HG02798 (cell line): Measurements from ENCODE around the gene FBN1.

Experiments
- ATAC-seq: cut with Tn5 transposase; IDR thresholded peaks from one replicate; pipeline ENCODE4 v1.9.1; 2021; ENCODE audit warnings: mild to moderate bottlenecking; ENCODE audit not compliant: unreplicated experiment, poor library complexity

The FBN1 gene

DNA sequence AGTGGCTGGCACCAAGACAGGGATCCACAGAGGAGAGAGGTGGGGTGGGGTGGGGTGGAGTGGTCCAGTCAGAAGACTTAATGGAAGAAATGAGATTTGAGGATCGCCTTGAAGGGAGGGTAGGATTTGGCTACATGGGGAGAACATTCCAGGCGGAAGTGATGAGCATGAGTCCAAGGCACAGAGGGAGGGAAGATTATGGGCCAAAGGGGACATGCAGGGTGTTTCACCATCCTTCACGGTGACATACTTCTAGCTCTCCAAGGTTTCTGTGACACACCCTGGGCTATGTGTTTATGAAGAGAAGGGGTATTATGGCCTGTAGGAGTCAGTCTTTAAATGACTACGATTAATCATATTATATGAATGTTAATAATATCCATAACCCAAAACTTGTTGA is 7.7 kb upstream of the FBN1 start:
- ATAC-seq: no peak

DNA sequence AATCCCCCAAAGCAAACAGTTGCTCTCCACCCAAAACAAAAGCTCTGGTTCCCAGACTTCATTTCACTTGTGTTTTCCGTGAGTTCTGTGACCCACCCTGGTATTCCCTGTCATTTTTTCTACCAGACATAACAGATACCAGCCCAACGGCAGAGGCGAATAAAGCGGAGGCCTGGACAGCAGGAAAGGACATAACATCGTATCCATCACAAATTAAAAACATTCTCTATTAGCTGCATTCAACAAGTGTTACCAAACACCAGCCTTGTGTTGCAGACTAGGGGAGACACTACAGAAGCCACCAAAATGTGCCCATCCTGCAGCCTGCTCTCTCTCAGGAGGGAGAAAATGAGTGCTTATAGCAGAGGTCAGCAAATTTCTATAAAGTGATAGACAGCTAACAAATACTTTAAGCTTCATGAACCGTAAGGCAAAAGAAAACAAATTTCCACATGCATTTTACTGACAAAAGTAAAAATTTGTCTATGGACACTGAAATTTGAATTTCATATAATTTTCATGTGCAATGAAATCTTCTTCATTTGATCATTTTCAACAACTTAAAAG is 7.1 kb upstream of the FBN1 start:
- no peak for ATAC-seq

- ATAC-seq: no peak
Measured at GRCh38 chr15:48650931-48651330, 5.4 kb upstream of the FBN1 start.

- ATAC-seq: no peak
Measured at GRCh38 chr15:48647962-48648361, 2.5 kb upstream of the FBN1 start.

DNA sequence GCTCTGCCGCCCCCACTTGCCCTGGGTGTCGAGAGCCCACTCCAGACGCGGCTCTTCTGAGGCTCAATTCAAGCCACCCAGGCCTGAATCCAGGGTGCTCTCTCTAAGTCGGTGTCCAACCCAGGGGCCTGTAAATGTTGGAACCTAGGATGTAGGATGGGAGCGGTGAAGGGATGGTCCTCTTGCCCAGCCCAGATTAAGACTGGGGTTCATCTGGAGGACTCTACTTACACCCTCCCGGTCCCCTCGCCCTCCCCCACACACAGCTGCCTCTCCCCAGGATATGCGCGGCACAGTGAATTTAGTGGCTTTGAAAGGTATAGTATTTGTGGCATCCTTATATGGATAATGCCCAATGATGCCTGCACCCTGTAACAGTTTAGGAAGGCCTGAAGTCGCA is 822 bp upstream of the FBN1 start:
- ATAC-seq: no peak

DNA sequence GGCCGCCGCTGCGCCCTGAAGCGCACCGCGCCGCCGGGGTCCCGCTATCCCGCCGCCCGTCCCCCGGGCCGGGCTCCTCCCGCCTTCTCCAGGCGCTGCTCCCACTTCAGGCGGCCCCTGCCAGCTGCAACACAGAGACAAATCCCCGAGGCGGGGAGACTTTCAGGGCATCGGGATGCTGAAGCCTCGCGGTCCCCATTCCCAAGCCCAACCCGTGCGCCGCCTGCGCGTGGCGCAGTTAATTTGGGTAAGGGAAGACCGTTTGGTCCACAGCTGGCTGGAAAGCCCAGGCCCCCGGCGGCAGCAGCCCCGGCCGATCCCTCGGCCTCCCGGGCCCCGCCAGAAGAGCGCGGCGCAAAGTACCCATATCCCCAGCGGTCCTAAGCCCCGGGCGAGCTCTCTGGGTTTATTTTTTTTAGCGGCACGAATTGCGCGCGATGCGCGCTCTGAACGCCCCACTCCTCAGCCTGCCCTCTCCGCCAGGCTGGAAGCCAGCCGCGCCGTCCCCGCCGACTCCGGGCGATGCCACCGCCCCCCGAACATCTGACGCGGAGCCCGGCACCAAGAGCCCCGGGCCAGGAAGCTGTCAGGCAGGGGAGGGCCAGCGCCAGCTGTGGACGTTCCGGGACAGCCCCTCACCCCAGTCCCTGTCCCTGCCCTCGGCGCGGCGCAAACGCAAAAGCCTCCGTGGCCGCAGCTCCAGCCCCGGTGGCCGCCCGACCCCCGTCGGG is 517 bp downstream of the FBN1 start:
- peak; percentile 55 for ATAC-seq

- no peak for ATAC-seq
Measured at GRCh38 chr15:48644467-48644826, 1.1 kb downstream of the FBN1 start.

DNA sequence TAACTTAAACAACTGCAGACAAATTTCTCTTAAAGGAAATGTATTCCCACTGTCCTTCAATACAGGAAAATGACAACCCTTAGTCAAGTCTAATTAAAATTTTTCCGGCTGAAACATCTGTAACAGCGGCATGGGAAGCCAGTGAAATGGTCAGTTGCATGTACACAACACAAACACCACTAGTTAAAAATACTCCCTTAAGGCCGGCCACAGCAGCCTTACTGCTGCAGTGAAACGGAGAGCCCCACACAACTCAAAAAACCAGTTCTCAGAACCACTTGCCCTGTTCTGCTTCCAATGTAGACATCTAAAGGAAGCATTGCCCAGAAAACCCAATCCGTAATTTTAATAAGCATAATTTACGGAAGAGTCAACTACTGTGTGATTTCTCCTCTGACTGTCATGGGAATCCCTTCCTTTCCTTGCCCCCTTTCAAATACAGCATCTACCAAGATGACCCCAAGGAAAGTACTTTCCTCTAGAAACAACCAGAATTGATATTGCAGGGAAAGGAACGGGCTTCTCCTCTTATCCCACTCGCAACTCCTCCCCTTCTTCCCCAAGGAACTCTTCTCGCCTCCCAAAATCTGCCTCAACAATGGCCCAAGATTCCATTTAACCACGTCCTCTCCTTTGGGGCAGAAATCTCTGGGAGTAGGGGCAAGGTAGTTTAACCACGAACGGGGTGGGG is 1.6 kb downstream of the FBN1 start:
- ATAC-seq: no peak

GRCh38 chr15:48643206-48643605 is 2.3 kb downstream of the FBN1 start:
- no peak for ATAC-seq

GRCh38 chr15:48642795-48643194 is 2.7 kb downstream of the FBN1 start:
- no peak for ATAC-seq

DNA sequence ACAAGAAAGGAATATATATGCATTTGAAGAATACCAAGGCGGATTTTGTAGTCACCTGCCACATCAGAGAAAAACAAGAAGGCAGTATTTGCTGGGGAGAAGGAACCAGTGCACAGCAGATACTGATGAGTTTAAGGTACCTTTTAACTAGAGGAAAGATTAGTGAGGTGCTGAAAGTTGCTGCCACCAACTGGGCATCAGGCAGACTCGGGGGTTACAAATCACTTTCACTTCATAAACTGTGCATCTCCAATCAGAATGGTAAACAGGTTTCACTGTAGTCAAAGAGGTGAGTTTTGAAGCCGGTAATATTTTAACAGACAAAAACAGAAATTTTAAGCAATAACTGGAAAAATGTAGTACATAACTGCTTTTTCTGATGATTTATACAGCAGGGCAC is 4.1 kb downstream of the FBN1 start:
- peak; percentile 23 for ATAC-seq

DNA sequence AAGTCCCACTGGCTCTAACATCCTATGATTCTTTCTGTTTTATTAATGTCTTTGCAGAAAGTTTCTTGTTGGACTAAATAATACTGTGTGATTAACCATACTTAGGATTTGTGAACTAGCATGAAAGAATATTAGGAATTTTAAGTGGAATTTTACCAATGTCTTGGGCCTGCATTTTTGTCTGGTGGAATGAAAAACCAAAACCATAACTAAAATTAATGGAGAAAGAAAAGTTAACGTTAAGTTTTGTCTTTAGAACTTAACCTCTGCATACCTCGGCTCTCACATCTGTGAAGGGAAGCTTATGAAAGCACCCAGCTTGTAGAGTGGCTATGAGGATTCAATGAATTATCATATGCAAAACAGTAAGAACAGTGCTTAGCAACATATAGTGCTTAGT is 6.5 kb downstream of the FBN1 start:
- ATAC-seq: no peak

DNA sequence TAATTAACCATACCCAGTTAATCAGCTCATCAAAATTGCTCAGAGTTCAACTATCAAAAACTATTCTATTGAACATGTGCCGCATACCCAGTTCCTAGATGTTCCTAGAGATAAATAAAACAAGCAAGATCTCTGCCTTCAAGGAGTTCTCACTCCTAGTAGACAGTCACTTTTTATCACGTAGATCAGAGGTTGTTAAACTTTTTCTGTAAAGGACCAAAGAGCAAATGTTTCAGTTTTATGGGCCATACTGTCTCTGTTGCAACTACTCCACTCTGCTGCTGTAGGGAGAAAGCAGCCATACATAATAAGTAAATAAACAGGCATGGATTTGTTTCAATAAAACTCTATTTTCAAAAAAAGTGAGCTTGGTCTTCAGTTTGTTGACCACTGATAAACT is 7.9 kb downstream of the FBN1 start:
- ATAC-seq: no peak

DNA sequence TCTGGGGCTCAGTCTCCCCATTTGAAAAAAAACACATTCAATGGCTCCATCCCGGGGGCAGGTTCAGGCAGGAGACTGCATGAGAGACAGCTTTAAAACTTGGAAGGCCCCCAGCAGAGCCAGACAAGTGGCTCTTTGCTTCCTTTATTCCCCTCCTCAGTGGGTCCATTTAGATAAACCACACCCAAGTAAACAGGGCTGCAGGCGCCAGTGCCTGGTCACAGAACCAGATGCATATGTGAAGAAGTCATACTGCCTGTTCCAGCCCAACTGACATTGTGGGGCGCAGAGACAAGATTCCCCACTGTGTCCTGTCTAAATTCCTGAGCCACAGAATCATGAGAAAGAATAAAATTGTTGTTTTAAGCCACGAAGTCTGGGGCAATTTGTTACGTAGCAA is 9.0 kb downstream of the FBN1 start:
- no peak for ATAC-seq

DNA sequence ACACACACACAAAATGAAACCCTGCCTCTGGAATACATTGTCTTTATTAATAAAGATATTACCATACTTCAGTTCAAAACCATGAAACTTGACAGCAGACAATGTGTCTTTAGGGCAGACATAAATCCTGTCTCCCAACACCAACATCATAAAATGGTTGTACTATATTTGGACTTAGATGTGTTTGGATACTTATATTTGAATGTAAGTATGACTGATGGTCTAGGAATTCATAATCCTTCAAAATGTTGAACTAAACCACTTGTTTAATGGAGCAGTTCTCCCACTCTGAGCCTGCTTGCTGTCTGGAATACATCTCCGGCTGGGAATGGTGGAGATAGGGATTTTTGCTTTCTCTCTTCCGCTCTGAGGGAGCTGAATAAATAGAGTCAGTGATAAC is 10.6 kb downstream of the FBN1 start:
- no peak for ATAC-seq

DNA sequence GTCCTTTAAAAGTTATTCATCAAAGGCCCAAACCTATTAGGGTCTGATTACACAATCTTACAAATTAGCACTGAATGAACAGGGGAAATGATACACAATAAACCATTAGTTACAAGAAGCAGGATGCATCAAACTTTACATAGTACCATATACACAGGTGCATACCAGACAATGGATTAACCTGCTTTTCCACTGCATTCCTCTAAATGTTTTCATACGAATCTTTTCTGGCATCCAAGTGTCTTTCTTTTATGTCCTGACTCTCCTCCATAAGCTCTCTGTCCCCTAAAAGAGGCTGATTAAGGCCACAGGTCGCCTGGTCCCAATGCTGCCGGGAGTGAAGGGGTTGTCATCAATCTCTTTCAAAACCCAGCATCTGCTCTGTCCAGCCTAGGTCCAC is 11.4 kb downstream of the FBN1 start:
- ATAC-seq: no peak

DNA sequence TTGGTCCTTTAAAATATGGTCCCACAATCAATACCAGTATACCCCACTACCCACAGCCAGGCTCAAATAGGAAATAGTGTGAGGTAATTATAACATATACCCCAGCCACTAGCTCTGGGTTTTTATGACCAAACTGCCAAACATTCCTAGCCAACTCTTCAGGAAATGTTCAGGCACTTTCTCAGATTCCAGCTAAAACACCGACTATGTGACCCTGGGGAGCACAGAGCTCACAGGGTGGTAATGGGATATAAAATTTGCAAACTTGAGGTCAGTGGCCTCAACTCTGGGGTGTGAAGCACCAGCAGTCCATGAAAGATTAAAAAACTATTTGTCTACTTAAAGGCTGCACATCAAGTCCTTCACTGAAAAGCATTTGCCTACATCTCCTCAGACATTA is 12.9 kb downstream of the FBN1 start:
- ATAC-seq: no peak

- ATAC-seq: no peak
Measured at GRCh38 chr15:48631176-48631770, 14.2 kb downstream of the FBN1 start.

GRCh38 chr15:48630245-48630644 is 15.3 kb downstream of the FBN1 start:
- peak; percentile 37 for ATAC-seq

DNA sequence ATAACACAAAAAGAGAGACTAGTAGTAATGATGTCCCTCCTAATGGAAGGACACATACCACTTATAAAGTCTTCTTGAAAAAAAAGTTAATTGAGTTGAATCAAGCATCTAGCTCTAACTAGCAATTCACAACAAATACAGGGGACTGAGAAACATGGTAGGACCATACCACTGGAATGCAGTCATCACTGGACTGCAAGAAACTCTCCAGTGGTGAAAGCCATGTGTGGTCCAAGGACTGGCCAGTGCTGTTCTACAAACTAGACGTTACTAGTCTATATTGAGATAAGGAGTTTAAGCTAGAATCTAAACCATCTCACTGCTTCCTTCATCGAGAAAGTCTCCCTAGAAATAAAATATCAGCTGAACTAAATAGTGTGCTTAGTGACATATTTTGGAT is 16.7 kb downstream of the FBN1 start:
- ATAC-seq: no peak

GRCh38 chr15:48627260-48627940 is 18.1 kb downstream of the FBN1 start:
- ATAC-seq: no peak
